ENCODE data around the gene SPATA21. TPM values are rescaled to one million over a fixed set of nuclear protein-coding genes. Genes with fewer than 3 reads are reported as not detected.
"Not testable (repeated sequence)": the region's sequence is repeated elsewhere in the genome, so short reads cannot be mapped to it uniquely, and the experiment has no call there.

The SPATA21 gene
- total and polyA plus RNA-seq, 2 donors (not counting 3 experiments of a cell fraction or from before 2014, with no cell fraction given) = not detected

- ChIA-PET CTCF (no interaction called here), POLR2A (no interaction called here)
- peaks cover 0 to 12% of the 10 kb centered on the region in 2 experiments for H3K36me3 ChIP-seq (ENCODE audit: control insufficient read depth in 2 of 2, extremely low read depth in 1 of 2, insufficient read depth in 2 of 2, low read length in 2 of 2)
- H3K4me2 ChIP-seq (ENCODE audit: insufficient read depth, low read length) = no peak overlapping the region
- DNase-seq (ENCODE audit: low read depth, low spot score) (no peak), FAIRE-seq (no peak)
- TF ChIP-seq MAX (IDR thresholded peaks at IDR 0.05; ENCODE audit: insufficient read depth, insufficient read length) = no peak
- TF ChIP-seq POLR2A (IDR thresholded peaks at IDR 0.05; ENCODE audit: low read depth, low read length) = no peak
- no peak for TF ChIP-seq CTCF (IDR thresholded peaks at IDR 0.05; ENCODE audit: extremely low read depth in 1 of 2, insufficient read depth in 1 of 2, low read depth in 1 of 2, low read length in 2 of 2)
- TF ChIP-seq JUN (IDR thresholded peaks at IDR 0.05; ENCODE audit: borderline replicate concordance, insufficient read depth, insufficient read length, low read depth) = no peak
- TF ChIP-seq EZH2 (IDR thresholded peaks at IDR 0.05; ENCODE audit: borderline replicate concordance, low read depth, low read length, severe bottlenecking) = no peak
- TF ChIP-seq MYC (IDR thresholded peaks at IDR 0.05; ENCODE audit: low read depth, low read length) = no peak
- no peak for TF ChIP-seq POLR2AphosphoS5 (IDR thresholded peaks at IDR 0.05; ENCODE audit: insufficient read depth, low read depth, low read length)
- no peak overlapping the region for H3K9ac ChIP-seq (replicated peaks; ENCODE audit: extremely low read depth, insufficient read depth, low read length)
- H3K9me1 ChIP-seq (replicated peaks; ENCODE audit: control insufficient read depth, extremely low read depth, insufficient read depth, low read length) = no peaks in the 10 kb centered on the region
- H3K79me2 ChIP-seq (ENCODE audit: control insufficient read depth, insufficient read depth, low read length) = no peaks in the 10 kb centered on the region
- H3K27ac ChIP-seq (ENCODE audit: insufficient read depth, low read depth, low read length) = no peak overlapping the region
- dilution Hi-C loops (cut with MboI; ENCODE audit: extremely low pct_ligation_motif_present, low sequenced_read_pairs) = no loop called here
- no peak overlapping the region for H2AFZ ChIP-seq (ENCODE audit: low read depth, low read length)
- no TSS peak for BruUV-seq (replicated peaks)
- no peaks in the 10 kb centered on the region for H3K9me3 ChIP-seq (replicated peaks; ENCODE audit: control insufficient read depth, insufficient read depth, low read length)
- no peaks in the 10 kb centered on the region for H4K20me1 ChIP-seq (replicated peaks; ENCODE audit: control insufficient read depth, extremely low read depth, insufficient read depth, low read length)
- H3K27me3 ChIP-seq (ENCODE audit: control insufficient read depth in 2 of 2, insufficient read depth in 2 of 2, low read length in 2 of 2) = no peaks in the 10 kb centered on the region
- intact Hi-C loops (cut with micrococcal nuclease) = no loop called here
- H3K4me1 ChIP-seq (ENCODE audit: control insufficient read depth, extremely low read depth, insufficient read depth, low read length) = no peaks in the 10 kb centered on the region
- no peak overlapping the region for H3K4me3 ChIP-seq (replicated peaks in 1 of 3; ENCODE audit: insufficient read depth in 1 of 3, low read depth in 1 of 3, low read length in 3 of 3)
Measured at GRCh38 chr1:16484501-16484835, 47.2 kb upstream of the SPATA21 start.

DNA sequence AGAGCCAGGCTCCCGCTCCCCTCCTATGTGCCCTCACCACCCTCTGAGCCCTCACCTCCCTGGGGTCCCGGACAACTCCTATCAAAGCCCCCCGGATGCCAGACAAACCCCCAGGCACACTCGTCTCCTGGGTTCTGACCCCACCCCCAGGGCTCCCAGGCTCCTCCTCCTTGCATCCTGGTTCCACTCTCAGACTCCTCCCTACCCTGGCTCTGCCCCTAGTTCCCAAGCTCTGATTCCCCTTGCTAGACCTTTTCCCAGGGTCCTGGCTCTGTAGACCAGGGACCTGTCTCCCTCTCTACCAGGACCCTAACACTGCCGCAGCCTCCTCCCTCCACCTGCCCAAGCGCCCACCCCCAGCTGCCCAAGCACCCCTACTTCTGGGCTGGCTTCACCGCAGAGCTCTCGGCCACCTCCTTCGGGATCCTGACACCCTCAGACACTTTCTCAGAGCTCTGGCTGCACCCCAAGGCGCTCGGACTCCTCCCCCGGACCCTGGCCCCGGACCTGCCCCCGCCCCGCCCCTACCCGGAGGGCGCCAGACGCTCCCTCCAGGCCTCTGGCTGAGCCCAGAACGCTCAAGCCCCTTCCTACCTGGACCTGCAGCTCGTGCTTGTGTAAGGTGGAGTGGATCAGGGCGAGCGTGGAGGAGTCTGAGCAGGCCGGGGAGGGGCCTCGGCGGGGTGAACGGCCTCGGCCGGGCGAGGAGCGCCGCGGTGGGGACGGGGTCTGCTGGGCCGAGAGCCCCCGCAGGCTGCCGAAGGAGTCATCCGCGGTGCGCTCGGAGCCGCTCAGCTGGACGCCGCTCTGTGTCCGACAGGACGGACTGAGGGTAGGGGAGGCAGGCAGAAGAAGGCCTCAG, 46.6 kb upstream of the SPATA21 start:
- H3K27ac ChIP-seq (ENCODE audit: insufficient read depth, low read depth, low read length); DNase-seq (ENCODE audit: low read depth, low spot score); H3K4me1 ChIP-seq (ENCODE audit: control insufficient read depth, extremely low read depth, insufficient read depth, low read length); CTCF ChIA-PET; FAIRE-seq; intact Hi-C loops (cut with micrococcal nuclease); H3K27me3 ChIP-seq (ENCODE audit: control insufficient read depth in 2 of 2, insufficient read depth in 2 of 2, low read length in 2 of 2); dilution Hi-C loops (cut with MboI; ENCODE audit: extremely low pct_ligation_motif_present, low sequenced_read_pairs); H3K9me3 ChIP-seq (replicated peaks; ENCODE audit: control insufficient read depth, insufficient read depth, low read length); H3K4me2 ChIP-seq (ENCODE audit: insufficient read depth, low read length); H3K4me3 ChIP-seq (replicated peaks in 1 of 3; ENCODE audit: insufficient read depth in 1 of 3, low read depth in 1 of 3, low read length in 3 of 3); POLR2A ChIA-PET; H4K20me1 ChIP-seq (replicated peaks; ENCODE audit: control insufficient read depth, extremely low read depth, insufficient read depth, low read length); H2AFZ ChIP-seq (ENCODE audit: low read depth, low read length); H3K9me1 ChIP-seq (replicated peaks; ENCODE audit: control insufficient read depth, extremely low read depth, insufficient read depth, low read length); H3K79me2 ChIP-seq (ENCODE audit: control insufficient read depth, insufficient read depth, low read length); H3K9ac ChIP-seq (replicated peaks; ENCODE audit: extremely low read depth, insufficient read depth, low read length); BruUV-seq (replicated peaks): not testable (repeated sequence)
- peaks cover 0 to 12% of the 10 kb centered on the region in 2 experiments for H3K36me3 ChIP-seq (ENCODE audit: control insufficient read depth in 2 of 2, extremely low read depth in 1 of 2, insufficient read depth in 2 of 2, low read length in 2 of 2)

- H3K4me1 ChIP-seq (ENCODE audit: control insufficient read depth, extremely low read depth, insufficient read depth, low read length); H3K4me3 ChIP-seq (replicated peaks in 1 of 3; ENCODE audit: insufficient read depth in 1 of 3, low read depth in 1 of 3, low read length in 3 of 3); BruUV-seq (replicated peaks); FAIRE-seq; DNase-seq (ENCODE audit: low read depth, low spot score); POLR2A ChIA-PET; H3K27me3 ChIP-seq (ENCODE audit: control insufficient read depth in 2 of 2, insufficient read depth in 2 of 2, low read length in 2 of 2); intact Hi-C loops (cut with micrococcal nuclease); dilution Hi-C loops (cut with MboI; ENCODE audit: extremely low pct_ligation_motif_present, low sequenced_read_pairs); H3K27ac ChIP-seq (ENCODE audit: insufficient read depth, low read depth, low read length); H3K9ac ChIP-seq (replicated peaks; ENCODE audit: extremely low read depth, insufficient read depth, low read length); H3K9me1 ChIP-seq (replicated peaks; ENCODE audit: control insufficient read depth, extremely low read depth, insufficient read depth, low read length); H3K4me2 ChIP-seq (ENCODE audit: insufficient read depth, low read length); CTCF ChIA-PET; H4K20me1 ChIP-seq (replicated peaks; ENCODE audit: control insufficient read depth, extremely low read depth, insufficient read depth, low read length); H2AFZ ChIP-seq (ENCODE audit: low read depth, low read length); H3K9me3 ChIP-seq (replicated peaks; ENCODE audit: control insufficient read depth, insufficient read depth, low read length); H3K79me2 ChIP-seq (ENCODE audit: control insufficient read depth, insufficient read depth, low read length): not testable (repeated sequence)
- H3K36me3 ChIP-seq (ENCODE audit: control insufficient read depth in 2 of 2, extremely low read depth in 1 of 2, insufficient read depth in 2 of 2, low read length in 2 of 2) = peaks cover 0 to 12% of the 10 kb centered on the region in 2 experiments
Measured at GRCh38 chr1:16483146-16483545, 45.9 kb upstream of the SPATA21 start.
